ENCODE data around the gene DLGAP4.

Gene DLGAP4

GRCh38 chr20:36305602-36306551 lies at the start of gene DLGAP4:
TSS of gene DLGAP4 (plus strand) at chr20:36306339. CDS start at chr20:36431718, 125,379 bp downstream.
- DNase-seq (ENCODE audit: low read depth in 2 of 2) = no peak

- no peak for DNase-seq (ENCODE audit: low read depth in 2 of 2)
Observed at GRCh38 chr20:36259177-36260061, 46.7 kb upstream of the DLGAP4 start.

- no peak for DNase-seq (ENCODE audit: low read depth in 2 of 2)
Observed at GRCh38 chr20:36260316-36260715, 45.8 kb upstream of the DLGAP4 start.

GRCh38 chr20:36261389-36262105 lies 44.6 kb upstream of the DLGAP4 start:
- DNase-seq (ENCODE audit: low read depth in 2 of 2) = no peak

GRCh38 chr20:36262440-36262839 lies 43.7 kb upstream of the DLGAP4 start:
- no peak for DNase-seq (ENCODE audit: low read depth in 2 of 2)

GRCh38 chr20:36264426-36265246 lies 41.5 kb upstream of the DLGAP4 start:
- DNase-seq (ENCODE audit: low read depth in 2 of 2) = no peak

- no peak for DNase-seq (ENCODE audit: low read depth in 2 of 2)
Observed at GRCh38 chr20:36266189-36266588, 40.0 kb upstream of the DLGAP4 start.

- DNase-seq (ENCODE audit: low read depth in 2 of 2) = no peak
Observed at GRCh38 chr20:36267605-36268381, 38.3 kb upstream of the DLGAP4 start.

- DNase-seq (ENCODE audit: low read depth in 2 of 2) = no peak
Observed at GRCh38 chr20:36268440-36269342, 37.4 kb upstream of the DLGAP4 start.

GRCh38 chr20:36269507-36269906 lies 36.6 kb upstream of the DLGAP4 start:
- DNase-seq (ENCODE audit: low read depth in 2 of 2) = no peak

- no peak for DNase-seq (ENCODE audit: low read depth in 2 of 2)
Observed at GRCh38 chr20:36270744-36271638, 35.1 kb upstream of the DLGAP4 start.

- no peak for DNase-seq (ENCODE audit: low read depth in 2 of 2)
Observed at GRCh38 chr20:36271639-36272546, 34.2 kb upstream of the DLGAP4 start.

- no peak for DNase-seq (ENCODE audit: low read depth in 2 of 2)
Observed at GRCh38 chr20:36272547-36273220, 33.5 kb upstream of the DLGAP4 start.

GRCh38 chr20:36273414-36274180 lies 32.5 kb upstream of the DLGAP4 start:
- no peak for DNase-seq (ENCODE audit: low read depth in 2 of 2)

GRCh38 chr20:36274181-36274841 lies 31.8 kb upstream of the DLGAP4 start:
- no peak for DNase-seq (ENCODE audit: low read depth in 2 of 2)
